ENCODE measurements around the gene TCIRG1. TPM values are rescaled to one million over a fixed set of nuclear protein-coding genes. Genes with fewer than 3 reads are reported as not detected.

Gene TCIRG1
- total and polyA plus RNA-seq, 2 of the 13 experiments (the other 11 are each of a cell fraction or from before 2014, with no cell fraction given), result 48.0 to 69.6 TPM

GRCh38 chr11:68027667-68028066 is 11.2 kb upstream of the TCIRG1 start:
- no peak for FAIRE-seq
- POLR2A ChIA-PET, result interaction anchor here (0.7 to 3.1 kb wide), 3 partner anchors 11 to 17 kb away, joined by 3 to 11 read pairs (median 4); partner anchors contain the start of gene ALDH3B1

DNA sequence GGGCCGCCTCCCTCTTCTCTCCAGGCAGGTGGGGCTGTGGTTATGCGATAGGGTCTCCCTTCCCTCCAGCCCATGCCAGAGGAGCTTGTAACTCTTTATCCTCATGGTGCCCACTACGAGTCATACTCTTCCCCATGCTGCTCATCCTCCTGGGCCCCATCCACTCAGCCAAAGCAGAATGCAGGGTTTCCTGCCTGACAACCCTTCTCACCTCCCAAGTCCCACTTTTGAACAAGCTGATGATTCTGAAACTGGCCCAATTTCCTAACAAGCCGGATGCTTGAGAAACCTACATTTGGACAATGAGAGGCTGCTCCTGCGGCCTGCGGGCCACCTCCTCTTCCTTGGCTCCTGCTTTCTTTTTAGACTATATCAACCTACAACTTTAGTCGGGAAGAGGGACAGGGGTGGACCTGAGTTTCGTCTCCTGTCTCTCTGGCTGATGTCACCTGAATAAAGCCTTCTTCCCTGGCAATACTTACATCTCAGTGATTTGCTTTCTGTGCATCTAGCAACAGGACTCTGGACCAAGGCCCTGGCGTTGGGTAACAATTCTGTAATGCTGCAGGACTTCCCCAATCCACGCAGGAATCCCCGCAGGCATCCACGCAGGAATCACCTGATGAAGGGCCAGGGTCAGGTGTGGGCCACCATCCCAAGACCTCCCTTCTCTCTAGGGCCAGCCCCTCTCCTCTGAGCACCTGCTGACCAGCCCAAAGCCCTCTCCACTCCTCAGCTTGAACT is 9.9 kb upstream of the TCIRG1 start:
- ATAC-seq, result no peak
- H4K20me1 ChIP-seq (ENCODE audit: insufficient read depth, low read length), result no peaks in the 10 kb centered on the region
- WGBS (ENCODE audit: low lambda C conversion rate), result 85% methylated on average over 8 of the region's 12 CpGs
- peaks cover 26% of the 10 kb centered on the region for H3K79me2 ChIP-seq (ENCODE audit: insufficient read depth, low read length)
- peak overlapping the region; percentile 79 for H3K9ac ChIP-seq (ENCODE audit: insufficient read depth, low read depth, low read length)
- H3K27me3 ChIP-seq (ENCODE audit: control insufficient read depth in 1 of 2, insufficient read depth in 2 of 2, low read length in 2 of 2), result no peaks in the 10 kb centered on the region; a peak in 1 of 5 replicates
- no peak overlapping the region for H2AFZ ChIP-seq (ENCODE audit: low read length)
- no peak for DNase-seq (ENCODE audit: low spot score)
- no peak for FAIRE-seq
- no TSS peak for BruUV-seq (replicated peaks)
- H3K27ac ChIP-seq (ENCODE audit: extremely low read length, insufficient read depth, low read length), result peak overlapping the region; percentile 64
- intact Hi-C loops (cut with micrococcal nuclease; ENCODE audit: unreplicated experiment) (no loop called here), in situ Hi-C loops (cut with HindIII; ENCODE audit: extremely low pct_ligation_motif_present, low pct_unique_long_range_greater_than_20kb) (no loop called here)
- TF ChIP-seq ZNF124 (CRISPR knock-in tag; IDR thresholded peaks at IDR 0.05), result peak; percentile 98
- 0 out of 2 replicates have a peak, but pooled peaks have one; percentile 6 for TF ChIP-seq STAG1 (CRISPR knock-in tag; IDR thresholded peaks at IDR 0.05)
- 0 out of 2 replicates have a peak, but pooled peaks have one; percentile 26 for TF ChIP-seq ZBTB26 (CRISPR knock-in tag; IDR thresholded peaks at IDR 0.05; ENCODE audit: borderline replicate concordance)
- 0 out of 2 replicates have a peak, but pooled peaks have one; percentile 1 for TF ChIP-seq SP4 (CRISPR knock-in tag; IDR thresholded peaks at IDR 0.05)
- TF ChIP-seq ZNF564 (CRISPR knock-in tag; IDR thresholded peaks at IDR 0.05), result no peak
- TF ChIP-seq ERF (CRISPR knock-in tag; IDR thresholded peaks at IDR 0.05), result no peak
- TF ChIP-seq HNF4A (CRISPR knock-in tag; IDR thresholded peaks at IDR 0.05), result 0 out of 2 replicates have a peak, but pooled peaks have one; percentile 18
- no peak for TF ChIP-seq ZFP41 (CRISPR knock-in tag; IDR thresholded peaks at IDR 0.05; ENCODE audit: borderline replicate concordance)
- TF ChIP-seq ZMYM3 (CRISPR knock-in tag; IDR thresholded peaks at IDR 0.05), result no peak
- TF ChIP-seq IKZF4 (CRISPR knock-in tag; IDR thresholded peaks at IDR 0.05; ENCODE audit: borderline replicate concordance, low read depth, not compliant biosample characterization), result no peak
- no peak for TF ChIP-seq ZNF354B (CRISPR knock-in tag; IDR thresholded peaks at IDR 0.05)
- POLR2A ChIA-PET, result interaction anchor here (0.8 to 3.1 kb wide), 4 partner anchors 9 to 110 kb away, joined by 3 to 13 read pairs (median 8); partner anchors contain the start of gene ALDH3B1
- H3K9me3 ChIP-seq (ENCODE audit: low read length), result no peaks in the 10 kb centered on the region
- H3K4me1 ChIP-seq (ENCODE audit: insufficient read depth, low read length), result peaks cover 45% of the 10 kb centered on the region
- H3K4me3 ChIP-seq (replicated peaks in 1 of 3; ENCODE audit: insufficient read depth in 1 of 3, low read depth in 2 of 3, low read length in 3 of 3), result peak overlapping the region; percentile 67 to 84 (median 71); a peak in 4 of 6 replicates
- CTCF ChIA-PET (ENCODE audit: low intra/inter-chr PET ratio, low total read pairs), result no interaction called here
- peaks cover 10% of the 10 kb centered on the region in 2 experiments; a peak in 3 of 5 replicates for H3K36me3 ChIP-seq (replicated peaks in 1 of 2; ENCODE audit: control insufficient read depth in 1 of 2, insufficient read depth in 2 of 2, low read length in 2 of 2)
- peak overlapping the region; percentile 79 for H3K4me2 ChIP-seq (ENCODE audit: low read depth, low read length)

More at GRCh38 chr11:68027667-68028066, 11.2 kb upstream of the TCIRG1 start:
- BruUV-seq (replicated peaks), result no TSS peak
- in situ Hi-C loops (cut with HindIII; ENCODE audit: extremely low pct_ligation_motif_present, low pct_unique_long_range_greater_than_20kb), result no loop called here
- H3K4me1 ChIP-seq (ENCODE audit: insufficient read depth, low read length), result peaks cover 45% of the 10 kb centered on the region
- intact Hi-C loops (cut with micrococcal nuclease; ENCODE audit: unreplicated experiment), result no loop called here
- no CpG with 5 or more reads among the region's 21 CpGs for WGBS (ENCODE audit: low lambda C conversion rate)
- peaks cover 0 to 5% of the 10 kb centered on the region in 2 experiments; a peak in 1 of 5 replicates for H3K36me3 ChIP-seq (replicated peaks in 1 of 2; ENCODE audit: control insufficient read depth in 1 of 2, insufficient read depth in 2 of 2, low read length in 2 of 2)
- DNase-seq (ENCODE audit: low spot score) (no peak), ATAC-seq (no peak)
- TF ChIP-seq ZNF768 (CRISPR knock-in tag; IDR thresholded peaks at IDR 0.05) (peak; percentile 16; the same call in 1 of the 2 replicates), AGO2 (optimal IDR thresholded peaks at IDR 0.05; ENCODE audit: low read depth, low read length) (peak; percentile 66), RBFOX2 (IDR thresholded peaks at IDR 0.05; ENCODE audit: low read depth, low read length) (0 out of 2 replicates have a peak, but pooled peaks have one; percentile 37), ATM (IDR thresholded peaks at IDR 0.05; ENCODE audit: borderline replicate concordance) (no peak)
- no peak overlapping the region for H2AFZ ChIP-seq (ENCODE audit: low read length)
- no peaks in the 10 kb centered on the region for H3K9me3 ChIP-seq (ENCODE audit: low read length)
- no peak overlapping the region for H3K27ac ChIP-seq (ENCODE audit: extremely low read length, insufficient read depth, low read length)
- H3K4me2 ChIP-seq (ENCODE audit: low read depth, low read length), result no peak overlapping the region
- peaks cover 26% of the 10 kb centered on the region for H3K79me2 ChIP-seq (ENCODE audit: insufficient read depth, low read length)
- H3K27me3 ChIP-seq (ENCODE audit: control insufficient read depth in 1 of 2, insufficient read depth in 2 of 2, low read length in 2 of 2), result no peaks in the 10 kb centered on the region; a peak in 1 of 5 replicates
- H3K4me3 ChIP-seq (replicated peaks in 1 of 3; ENCODE audit: insufficient read depth in 1 of 3, low read depth in 2 of 3, low read length in 3 of 3), result no peak overlapping the region
- CTCF ChIA-PET (ENCODE audit: low intra/inter-chr PET ratio, low total read pairs), result no interaction called here
- no peak overlapping the region for H3K9ac ChIP-seq (ENCODE audit: insufficient read depth, low read depth, low read length)
- H4K20me1 ChIP-seq (ENCODE audit: insufficient read depth, low read length), result no peaks in the 10 kb centered on the region

Measured in HepG2 (cell line).